ENCODE results near the gene IRX4.

GRCh38 chr5:1847611-1848010, 35.1 kb downstream of the IRX4 start:
- TF ChIP-seq CTCF (IDR thresholded peaks at IDR 0.05 in 8 of 11, conservative IDR thresholded peaks at IDR 0.05 in 3 of 11) (no peak), POLR2A (IDR thresholded peaks at IDR 0.05) (no peak)

All from spleen (tissue), 7 donors.